B cell (primary cell): ENCODE results near the gene DNM1L.

Experiments
- CTCF ChIP-seq: fragments of 200-600 bp; IDR thresholded peaks from one replicate; pipeline ENCODE4 v1.8.0; 2022; ENCODE audit warnings: antibody characterized with exemption, mild to moderate bottlenecking
- EZH2 ChIP-seq: IDR thresholded peaks from 2 replicates; pipeline ENCODE4 v1.6.1; 2012; ENCODE audit warnings: borderline replicate concordance, low read depth, mild to moderate bottlenecking, moderate library complexity, low read length; ENCODE audit not compliant: insufficient read depth, poor library complexity, severe bottlenecking

- TF ChIP-seq CTCF (no peak), EZH2 (no peak)
Measured at GRCh38 chr12:32734952-32735351, 55.9 kb downstream of the DNM1L start.
